Prostate gland (tissue), 2 donors: ENCODE measurements around the gene DHRS7B. TPM values are rescaled to one million over a fixed set of nuclear protein-coding genes. Genes with fewer than 3 reads are reported as not detected.

Experiments
- DNase-seq: peaks from one replicate; pipeline ENCODE4 v3.0.0-alpha.2; 2019; ENCODE audit warnings: low spot score
- H3K27ac ChIP-seq, 2 donors: fragments of 200-600 bp; sonication (generic); 2 replicates each; pipeline ENCODE4 v1.5.1; 2017 to 2019
- H3K27me3 ChIP-seq: fragments of 200-600 bp; sonication (generic); replicated peaks from 2 replicates; pipeline ENCODE4 v1.5.1; 2019; ENCODE audit not compliant: insufficient read depth
- H3K36me3 ChIP-seq, 2 donors: fragments of 200-600 bp; sonication (generic); 1 replicate in 1 of 2; 2 replicates in 1 of 2; pipeline versions ENCODE4 v1.5.1 to v1.8.1; 2017 to 2019
- H3K4me1 ChIP-seq: fragments of 200-600 bp; sonication (generic); replicated peaks from 2 replicates; pipeline ENCODE4 v1.5.1; 2019
- H3K4me3 ChIP-seq, 2 donors: fragments of 200-600 bp; sonication (generic); 2 replicates each; pipeline ENCODE4 v1.5.1; 2017 to 2019
- H3K9me3 ChIP-seq: fragments of 200-600 bp; sonication (generic); 2 replicates; pipeline ENCODE4 v1.5.1; 2017
- POLR2A ChIP-seq: fragments of 450-650 bp; IDR thresholded peaks from one replicate; pipeline ENCODE4 v1.6.1; 2016; ENCODE audit warnings: antibody characterized with exemption, mild to moderate bottlenecking
- POLR2AphosphoS5 ChIP-seq: sonication (generic); formaldehyde crosslinking; IDR thresholded peaks from one replicate; pipeline ENCODE4 v1.6.1; 2017; ENCODE audit warnings: antibody characterized with exemption
- WGBS: methylation state at CpG from one replicate; pipeline ENCODE4 v1.1.5; 2018; 5-methylcytosine and 5-hydroxymethylcytosine counted together
- intact Hi-C: fragments of 100-400 bp; cut with DNase I; formaldehyde crosslinking; loops from one replicate; pipeline ENCODE4 v1.14.2; 2022
- total RNA-seq, 2 donors: library from RNA; depleted of rRNA; stranded (reverse); fragments of >200 nt; gene quantifications; one replicate each; pipeline ENCODE4 v1.1.0, GENCODE V29; 2016
- TF ChIP-seq, protein P1 (sequence below), 4 experiments: fragments of 200-600 bp in 2 of 4; fragments of 450-650 bp in 2 of 4; sonication (generic) in 2 of 4; IDR thresholded peaks; 1 replicate in 3 of 4; 2 replicates in 1 of 4; pipeline ENCODE4 v1.5.1; 2016 to 2019; ENCODE audit warnings: antibody characterized with exemption in 4 of 4, mild to moderate bottlenecking in 2 of 4, moderate library complexity in 2 of 4

Gene DHRS7B
- total RNA-seq, 2 donors from 2014 or later, result 52.1 to 67.5 TPM

DNA sequence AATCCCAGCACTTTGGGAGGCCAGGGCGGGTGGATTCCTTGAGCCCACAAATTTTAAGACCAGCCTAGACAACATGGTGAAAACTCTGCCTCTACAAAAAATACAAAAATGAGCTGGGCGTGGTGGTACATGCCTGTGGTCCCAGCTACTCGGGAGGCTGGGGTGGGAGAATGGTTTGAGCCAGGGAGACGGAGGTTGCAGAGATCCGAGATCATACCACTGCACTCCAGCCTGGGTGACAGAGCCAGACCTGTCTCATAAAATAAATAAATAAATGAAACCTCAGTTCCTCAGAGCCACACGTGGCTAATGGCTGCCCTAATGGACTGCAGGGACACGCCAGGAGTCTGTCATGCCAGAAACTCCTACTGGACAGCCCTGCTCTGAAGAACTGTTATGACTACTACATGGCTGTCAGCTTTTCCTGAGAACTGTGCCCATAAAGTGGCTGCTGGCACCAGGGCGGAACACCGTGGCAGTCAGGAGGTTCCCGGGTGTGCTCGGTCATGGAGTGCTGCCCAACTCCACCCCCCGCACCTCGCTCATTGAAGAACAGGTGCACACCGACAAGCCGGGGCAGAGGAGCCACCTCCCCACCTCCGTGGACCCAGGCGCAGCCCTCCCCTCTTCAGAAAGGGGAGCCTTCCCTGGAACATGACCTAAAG, 82.9 kb downstream of the DHRS7B start:
- no peaks in the 10 kb centered on the region for H3K9me3 ChIP-seq
- no peaks in the 10 kb centered on the region for H3K36me3 ChIP-seq
- no peaks in the 10 kb centered on the region for H3K27me3 ChIP-seq
- peak; percentile 91 for TF ChIP-seq POLR2AphosphoS5
- TF ChIP-seq, protein P1, sequence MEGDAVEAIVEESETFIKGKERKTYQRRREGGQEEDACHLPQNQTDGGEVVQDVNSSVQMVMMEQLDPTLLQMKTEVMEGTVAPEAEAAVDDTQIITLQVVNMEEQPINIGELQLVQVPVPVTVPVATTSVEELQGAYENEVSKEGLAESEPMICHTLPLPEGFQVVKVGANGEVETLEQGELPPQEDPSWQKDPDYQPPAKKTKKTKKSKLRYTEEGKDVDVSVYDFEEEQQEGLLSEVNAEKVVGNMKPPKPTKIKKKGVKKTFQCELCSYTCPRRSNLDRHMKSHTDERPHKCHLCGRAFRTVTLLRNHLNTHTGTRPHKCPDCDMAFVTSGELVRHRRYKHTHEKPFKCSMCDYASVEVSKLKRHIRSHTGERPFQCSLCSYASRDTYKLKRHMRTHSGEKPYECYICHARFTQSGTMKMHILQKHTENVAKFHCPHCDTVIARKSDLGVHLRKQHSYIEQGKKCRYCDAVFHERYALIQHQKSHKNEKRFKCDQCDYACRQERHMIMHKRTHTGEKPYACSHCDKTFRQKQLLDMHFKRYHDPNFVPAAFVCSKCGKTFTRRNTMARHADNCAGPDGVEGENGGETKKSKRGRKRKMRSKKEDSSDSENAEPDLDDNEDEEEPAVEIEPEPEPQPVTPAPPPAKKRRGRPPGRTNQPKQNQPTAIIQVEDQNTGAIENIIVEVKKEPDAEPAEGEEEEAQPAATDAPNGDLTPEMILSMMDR (IDR thresholded peaks at IDR 0.05), result no peak
- TF ChIP-seq POLR2A, result peak; percentile 27
- DNase-seq, result peak; percentile 88
- H3K4me1 ChIP-seq, result peaks cover 41% of the 10 kb centered on the region
- H3K27ac ChIP-seq, result peak overlapping the region; percentile 59 to 68
- 25% methylated on average over 17 of the region's 17 CpGs for WGBS
- H3K4me3 ChIP-seq, result no peak overlapping the region
- intact Hi-C loops, result loop anchor here (5.0 kb wide), 1 partner anchor 68 kb away; no protein-coding TSS in a partner anchor

DNA sequence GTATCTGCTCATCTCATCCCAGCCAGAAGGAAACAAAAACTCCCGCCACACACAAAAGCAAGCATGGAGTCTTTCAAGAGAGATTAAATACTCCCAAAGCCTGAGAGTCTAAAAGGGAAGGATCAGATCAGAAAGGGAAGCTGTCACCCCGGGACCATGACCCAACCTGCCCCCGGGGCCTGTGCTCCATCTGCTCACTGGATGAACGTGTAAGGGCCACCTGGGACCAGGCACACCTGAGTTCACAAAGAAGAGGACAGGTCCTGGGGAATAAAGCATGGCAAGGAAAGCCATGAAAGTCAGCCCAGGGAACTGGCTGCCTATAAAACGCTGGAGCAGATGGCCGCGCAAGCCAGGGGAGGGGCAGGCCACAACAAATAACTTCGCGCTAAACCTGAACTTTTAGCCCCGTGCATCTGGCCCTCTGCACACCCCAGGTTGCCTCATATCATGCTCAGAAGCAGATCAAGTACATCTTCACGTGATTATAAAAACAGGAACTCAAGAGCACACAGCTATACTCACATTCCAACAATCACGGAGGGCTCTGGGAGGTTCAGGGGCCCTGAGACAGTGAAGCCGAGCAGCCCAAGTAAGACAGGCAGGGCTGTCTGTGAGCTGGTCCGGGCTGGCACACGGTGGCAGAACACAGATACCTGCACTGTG, 83.8 kb downstream of the DHRS7B start:
- Histone ChIP-seq H3K36me3 (no peaks in the 10 kb centered on the region), H3K27me3 (no peaks in the 10 kb centered on the region), H3K9me3 (no peaks in the 10 kb centered on the region), H3K4me1 (peaks cover 46% of the 10 kb centered on the region), H3K4me3 (no peak overlapping the region), H3K27ac (peak overlapping the region; percentile 59 to 68)
- no peak for DNase-seq
- WGBS, result 34% methylated on average over 15 of the region's 15 CpGs
- intact Hi-C loops, result loop anchor here (5.0 kb wide), 1 partner anchor 67 kb away; no protein-coding TSS in a partner anchor
- TF ChIP-seq, protein P1 (IDR thresholded peaks at IDR 0.05), result no peak
- peak; percentile 14 for TF ChIP-seq POLR2AphosphoS5

DNA sequence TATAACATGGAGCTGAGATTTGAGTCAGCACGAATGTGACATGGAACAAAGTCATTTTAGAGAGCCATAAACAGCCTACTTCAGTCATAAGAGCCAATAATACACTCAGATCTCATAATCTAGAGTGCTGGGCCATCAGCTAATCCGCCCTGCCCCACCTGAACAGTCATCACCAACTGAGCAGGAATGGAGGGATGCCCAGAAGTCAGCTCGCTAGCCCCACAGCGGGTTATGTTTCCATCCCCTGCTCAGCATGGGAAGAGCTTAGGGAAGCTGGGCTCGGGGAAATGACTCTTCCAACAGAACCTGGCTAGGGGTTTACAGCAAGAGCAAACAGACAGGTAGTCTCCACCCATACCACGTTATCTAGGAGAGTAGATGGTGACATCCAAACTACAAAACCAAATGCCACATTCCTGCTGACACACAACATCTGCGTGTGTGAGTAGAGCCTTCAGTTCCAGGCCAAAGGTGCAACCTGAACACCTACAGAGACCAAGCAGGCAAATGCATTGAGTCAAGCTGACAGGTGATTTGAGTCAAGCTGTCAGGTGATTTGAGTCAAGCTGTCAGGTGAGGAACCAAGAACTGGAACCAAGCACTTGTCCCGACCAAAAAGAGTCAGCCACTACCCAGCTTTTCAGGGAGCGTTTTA, 85.2 kb downstream of the DHRS7B start:
- Histone ChIP-seq H3K36me3 (no peaks in the 10 kb centered on the region), H3K4me1 (peaks cover 46% of the 10 kb centered on the region), H3K4me3 (no peak overlapping the region), H3K9me3 (no peaks in the 10 kb centered on the region), H3K27ac (no peak overlapping the region), H3K27me3 (no peaks in the 10 kb centered on the region)
- intact Hi-C loops, result loop anchor here (2.0 to 5.0 kb wide), 2 partner anchors 65 to 85 kb away; partner anchors contain the start of gene DHRS7B
- TF ChIP-seq, protein P1 (IDR thresholded peaks at IDR 0.05), result no peak
- no peak for TF ChIP-seq POLR2A
- no peak for TF ChIP-seq POLR2AphosphoS5
- DNase-seq, result no peak
- WGBS, result 56% methylated on average over 9 of the region's 9 CpGs

DNA sequence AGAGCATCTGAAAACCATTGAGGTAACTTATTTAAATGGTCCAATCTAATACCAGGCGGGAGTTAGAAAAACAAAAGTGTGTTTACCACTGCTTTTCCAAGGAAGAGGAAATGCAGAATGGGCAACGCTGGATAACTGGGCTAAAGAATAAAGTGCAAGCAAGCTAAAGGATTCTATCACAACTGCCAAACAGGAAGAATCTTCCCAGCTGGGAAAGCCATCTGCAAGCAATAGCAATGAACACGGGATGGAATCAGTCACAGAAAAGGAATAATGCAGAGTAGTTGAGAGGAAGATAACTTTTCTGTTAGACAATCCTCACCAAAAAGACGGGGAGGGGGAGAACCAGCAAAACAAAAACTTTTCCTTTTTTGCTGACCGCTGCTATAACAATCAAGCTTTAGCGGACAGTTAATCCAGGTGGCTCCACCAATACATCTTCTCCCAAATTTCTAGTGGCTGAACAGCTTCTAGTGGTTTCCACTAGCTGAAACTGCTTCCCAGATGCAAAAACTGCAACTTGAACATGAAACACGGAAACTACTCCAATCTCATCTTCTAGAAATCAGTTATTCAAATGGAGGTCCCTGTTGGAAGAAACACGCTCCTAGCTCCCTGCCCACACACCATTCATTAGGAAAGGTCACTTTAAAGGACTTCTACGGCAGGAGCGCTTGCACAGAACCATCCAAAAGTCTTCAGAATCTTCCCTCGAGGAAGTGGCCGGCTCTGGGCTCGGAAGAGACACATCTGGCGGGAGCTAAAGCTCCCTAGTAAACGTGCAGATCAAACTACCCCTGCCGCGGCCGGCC, 86.3 kb downstream of the DHRS7B start:
- intact Hi-C loops, result loop anchor here (2.0 to 5.0 kb wide), 2 partner anchors 64 to 86 kb away; partner anchors contain the start of gene DHRS7B
- H3K36me3 ChIP-seq, result no peaks in the 10 kb centered on the region
- H3K4me3 ChIP-seq, result peak overlapping the region; percentile 74 to 93
- WGBS, result 6% methylated on average over 18 of the region's 18 CpGs
- TF ChIP-seq POLR2A, result no peak
- TF ChIP-seq POLR2AphosphoS5, result no peak
- TF ChIP-seq, protein P1 (IDR thresholded peaks at IDR 0.05), result no peak
- H3K4me1 ChIP-seq, result peaks cover 46% of the 10 kb centered on the region
- no peaks in the 10 kb centered on the region for H3K27me3 ChIP-seq
- no peaks in the 10 kb centered on the region for H3K9me3 ChIP-seq
- DNase-seq, result no peak
- peak overlapping the region; percentile 91 to 93 for H3K27ac ChIP-seq
